Activated T-cell treated with anti-CD3 and anti-CD28 coated beads, Interleukin-2, amount 50 U/mL, for 72 hours (primary cell): ENCODE results near the gene DCN. TPM values are rescaled to one million over a fixed set of nuclear protein-coding genes. Genes with fewer than 3 reads are reported as not detected.
"Not testable (repeated sequence)": the region's sequence is repeated elsewhere in the genome, so short reads cannot be mapped to it uniquely, and the experiment has no call there.

Experiments used
- ATAC-seq, 2 donors: fragments of 150-1000 bp; cut with Tn5 transposase; replicated peaks in 1 of 2; 2 replicates each; pipeline ENCODE4 v1.10.0; 2021; ENCODE audit warnings: moderate library complexity in 2 of 2, mild to moderate bottlenecking in 1 of 2
- DNase-seq, 2 donors: peaks; one replicate each; pipeline ENCODE4 v3.0.0; 2021 to 2022; ENCODE audit warnings: mixed read lengths in 1 of 2
- H3K27ac Mint-ChIP-seq: one replicate; pipeline ENCODE4 v1.8.0; 2022; ENCODE audit warnings: mild to moderate bottlenecking, moderate library complexity, mixed read lengths
- H3K27me3 Mint-ChIP-seq: one replicate; pipeline ENCODE4 v1.8.0; 2022; ENCODE audit warnings: low read depth, mixed read lengths
- H3K36me3 Mint-ChIP-seq, 2 donors: one replicate each; pipeline ENCODE4 v1.8.0; 2022; ENCODE audit warnings: mixed read lengths in 2 of 2, mild to moderate bottlenecking in 1 of 2; ENCODE audit not compliant: insufficient read depth in 2 of 2
- H3K4me1 Mint-ChIP-seq: one replicate; pipeline ENCODE4 v1.8.0; 2022; ENCODE audit warnings: low read depth, mixed read lengths
- H3K4me3 Mint-ChIP-seq, 2 donors: one replicate each; pipeline ENCODE4 v1.8.0; 2022; ENCODE audit warnings: mild to moderate bottlenecking in 2 of 2, mixed read lengths in 2 of 2, moderate library complexity in 2 of 2
- H3K9me3 Mint-ChIP-seq, 2 donors: one replicate each; pipeline ENCODE4 v1.8.0; 2022; ENCODE audit warnings: mixed read lengths in 2 of 2
- total RNA-seq, 2 donors: library from RNA; stranded (reverse); gene quantifications; one replicate each; pipeline ENCODE4 v1.2.3, GENCODE V29; 2022

Gene DCN
- total RNA-seq, 2 donors from 2014 or later, result not detected

DNA sequence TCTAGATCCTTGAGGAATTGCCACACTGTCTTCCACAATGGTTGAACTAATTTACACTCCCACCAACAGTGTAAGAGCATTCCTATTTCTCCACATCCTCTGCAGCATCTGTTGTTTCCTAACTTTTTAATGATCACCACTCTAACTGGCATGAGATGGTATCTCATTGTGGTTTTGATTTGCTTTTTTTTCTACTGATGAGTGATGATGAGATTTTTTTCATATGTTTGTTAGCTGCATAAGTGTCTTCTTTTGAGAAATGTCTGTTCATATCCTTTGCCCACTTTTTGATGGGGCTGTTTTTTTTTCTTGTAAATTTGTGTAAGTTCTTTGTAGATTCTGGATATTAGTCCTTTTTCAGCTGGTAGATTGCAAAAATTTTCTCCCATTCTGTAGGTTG is 24.7 kb upstream of the DCN start:
- not testable (repeated sequence) for H3K27me3 Mint-ChIP-seq, ATAC-seq, H3K9me3 Mint-ChIP-seq, H3K36me3 Mint-ChIP-seq, H3K27ac Mint-ChIP-seq, H3K4me1 Mint-ChIP-seq, H3K4me3 Mint-ChIP-seq, DNase-seq

DNA sequence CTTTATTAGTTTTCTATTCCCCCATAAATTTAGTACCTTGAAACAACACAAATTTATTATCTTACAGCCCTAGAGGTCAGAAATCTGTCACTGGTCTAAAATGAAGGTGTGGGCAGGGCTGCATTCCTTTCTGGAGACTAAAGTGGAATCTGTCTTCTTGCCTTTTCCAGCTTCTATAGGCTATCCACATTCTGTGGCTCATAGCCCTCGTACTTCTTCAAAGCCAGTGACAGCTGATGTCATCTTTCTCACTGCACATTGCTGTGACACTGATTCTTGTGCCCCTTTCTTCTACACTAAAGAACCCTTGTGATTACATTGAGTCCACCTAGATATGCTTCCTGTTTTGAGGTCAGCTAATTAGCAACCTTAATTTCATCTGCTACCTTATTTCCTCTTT is 23.2 kb upstream of the DCN start:
- DNase-seq, result no peak
- H3K4me1 Mint-ChIP-seq, result no peaks in the 10 kb centered on the region
- ATAC-seq, result no peak
- H3K9me3 Mint-ChIP-seq, result peaks cover 0 to 2% of the 10 kb centered on the region in 2 donors
- H3K27ac Mint-ChIP-seq, result no peak overlapping the region
- H3K36me3 Mint-ChIP-seq, result no peaks in the 10 kb centered on the region
- no peak overlapping the region for H3K4me3 Mint-ChIP-seq
- H3K27me3 Mint-ChIP-seq, result no peaks in the 10 kb centered on the region

DNA sequence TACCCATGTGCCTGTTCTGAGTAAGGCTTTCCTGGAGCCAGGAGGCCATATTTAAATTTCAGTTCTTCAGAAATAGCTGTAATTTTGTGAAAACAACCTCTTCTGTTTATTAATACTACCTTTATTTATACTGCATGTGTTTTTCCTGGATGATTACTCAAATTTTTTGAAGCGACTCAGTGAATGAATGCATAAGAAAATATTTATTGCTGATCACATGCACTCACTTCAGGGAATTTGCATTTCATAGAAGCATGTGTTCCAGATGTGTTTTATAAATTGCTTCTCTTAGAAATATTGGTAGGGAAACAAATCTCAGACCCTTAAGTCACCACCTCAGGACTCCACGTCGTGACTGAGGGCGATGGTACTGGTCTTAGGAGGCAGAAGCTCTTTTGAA is 21.8 kb upstream of the DCN start:
- Mint-ChIP-seq H3K27me3 (no peaks in the 10 kb centered on the region), H3K9me3 (peaks cover 0 to 2% of the 10 kb centered on the region in 2 donors), H3K4me3 (no peak overlapping the region), H3K4me1 (no peaks in the 10 kb centered on the region), H3K27ac (no peak overlapping the region), H3K36me3 (no peaks in the 10 kb centered on the region)
- no peak for ATAC-seq
- DNase-seq, result no peak

DNA sequence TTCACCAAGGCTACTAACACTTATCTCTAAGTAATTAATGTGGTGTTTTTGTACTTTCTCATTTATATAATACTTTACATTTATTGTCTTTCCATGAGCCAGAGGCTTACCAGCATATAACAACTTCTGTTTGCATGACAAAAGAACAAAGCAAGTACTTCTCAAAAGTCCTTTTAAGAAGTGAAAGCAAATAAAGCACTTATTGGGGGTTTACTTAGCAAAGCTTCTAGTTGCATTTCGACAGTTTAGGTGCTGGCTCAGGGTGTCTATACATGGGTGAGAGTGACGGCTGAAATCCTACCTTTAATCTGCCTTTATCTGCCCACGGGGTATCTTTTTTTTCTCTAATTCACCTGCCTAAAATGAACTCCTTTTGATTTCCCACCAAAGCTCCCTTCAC is 21.0 kb upstream of the DCN start:
- H3K9me3 Mint-ChIP-seq, result peaks cover 0 to 4% of the 10 kb centered on the region in 2 donors
- DNase-seq (no peak), ATAC-seq (no peak)
- no peaks in the 10 kb centered on the region for H3K36me3 Mint-ChIP-seq
- H3K27me3 Mint-ChIP-seq, result no peaks in the 10 kb centered on the region
- H3K27ac Mint-ChIP-seq, result no peak overlapping the region
- no peaks in the 10 kb centered on the region for H3K4me1 Mint-ChIP-seq
- H3K4me3 Mint-ChIP-seq, result no peak overlapping the region

DNA sequence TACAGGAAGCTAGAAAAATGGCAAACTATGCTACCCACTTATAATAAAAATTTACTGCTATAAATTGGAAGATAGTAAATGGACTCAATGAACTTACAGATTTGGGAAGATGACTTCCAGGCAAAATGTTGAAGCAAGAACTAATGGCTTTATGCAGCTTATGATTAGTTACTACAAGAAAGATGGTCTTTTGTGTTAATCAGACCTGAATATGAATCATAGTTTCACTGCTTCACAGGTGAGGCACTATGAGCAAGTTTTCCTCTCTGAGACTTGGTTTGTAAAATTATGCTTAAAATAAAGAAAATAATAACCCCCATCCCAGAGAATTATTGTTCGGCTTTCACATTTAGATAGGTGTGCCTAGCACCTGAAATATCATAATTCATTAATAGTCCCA is 19.8 kb upstream of the DCN start:
- Mint-ChIP-seq H3K4me1 (no peaks in the 10 kb centered on the region), H3K4me3 (no peak overlapping the region), H3K9me3 (peaks cover 1 to 4% of the 10 kb centered on the region in 2 donors), H3K27me3 (no peaks in the 10 kb centered on the region), H3K36me3 (no peaks in the 10 kb centered on the region), H3K27ac (no peak overlapping the region)
- DNase-seq (no peak), ATAC-seq (no peak)

DNA sequence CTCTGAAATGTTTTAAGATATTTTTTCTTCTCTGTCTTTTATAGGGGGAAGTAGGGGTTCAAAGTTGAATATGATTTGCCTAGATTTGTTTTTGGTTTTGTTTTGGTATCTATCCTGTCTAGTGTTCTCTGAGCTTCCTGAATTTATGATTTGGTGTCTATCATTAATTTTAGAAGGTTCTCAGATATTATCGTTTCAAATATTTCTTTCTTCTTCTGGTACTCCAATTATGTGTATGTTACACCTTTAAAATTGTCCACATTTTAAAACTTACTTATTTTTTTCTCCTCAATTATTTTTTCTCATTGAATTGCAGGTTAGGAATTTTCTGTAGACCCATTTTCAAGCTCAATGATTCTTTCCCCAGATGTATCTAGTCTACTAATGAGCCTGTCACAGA is 13.8 kb upstream of the DCN start:
- ATAC-seq (no peak), DNase-seq (no peak)
- Mint-ChIP-seq H3K4me1 (no peaks in the 10 kb centered on the region), H3K27ac (no peak overlapping the region), H3K27me3 (no peaks in the 10 kb centered on the region), H3K9me3 (peaks cover 1 to 6% of the 10 kb centered on the region in 2 donors), H3K36me3 (no peaks in the 10 kb centered on the region), H3K4me3 (no peak overlapping the region)

DNA sequence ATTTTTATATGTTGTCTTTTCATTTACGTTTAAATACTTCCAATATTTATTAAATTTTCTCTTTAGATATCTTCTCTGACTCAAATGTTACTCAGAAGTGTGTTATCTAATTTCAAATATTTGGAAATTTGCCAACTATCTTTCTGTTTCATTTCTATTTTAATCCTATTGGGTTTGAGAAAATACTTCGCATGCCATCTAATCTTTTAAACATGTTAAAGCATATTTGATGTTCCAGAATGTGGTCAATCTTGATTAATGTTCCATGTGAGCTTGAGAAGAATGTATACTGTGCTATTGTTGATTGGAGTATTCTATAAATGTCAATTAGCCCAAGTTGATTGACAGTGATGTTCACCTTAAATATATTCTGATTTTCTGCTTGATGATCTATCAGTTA is 11.9 kb upstream of the DCN start:
- ATAC-seq, result no peak
- Mint-ChIP-seq H3K36me3 (no peaks in the 10 kb centered on the region), H3K9me3 (peaks cover 1 to 6% of the 10 kb centered on the region in 2 donors), H3K27me3 (no peaks in the 10 kb centered on the region), H3K4me3 (no peak overlapping the region), H3K4me1 (no peaks in the 10 kb centered on the region), H3K27ac (no peak overlapping the region)
- DNase-seq, result no peak

DNA sequence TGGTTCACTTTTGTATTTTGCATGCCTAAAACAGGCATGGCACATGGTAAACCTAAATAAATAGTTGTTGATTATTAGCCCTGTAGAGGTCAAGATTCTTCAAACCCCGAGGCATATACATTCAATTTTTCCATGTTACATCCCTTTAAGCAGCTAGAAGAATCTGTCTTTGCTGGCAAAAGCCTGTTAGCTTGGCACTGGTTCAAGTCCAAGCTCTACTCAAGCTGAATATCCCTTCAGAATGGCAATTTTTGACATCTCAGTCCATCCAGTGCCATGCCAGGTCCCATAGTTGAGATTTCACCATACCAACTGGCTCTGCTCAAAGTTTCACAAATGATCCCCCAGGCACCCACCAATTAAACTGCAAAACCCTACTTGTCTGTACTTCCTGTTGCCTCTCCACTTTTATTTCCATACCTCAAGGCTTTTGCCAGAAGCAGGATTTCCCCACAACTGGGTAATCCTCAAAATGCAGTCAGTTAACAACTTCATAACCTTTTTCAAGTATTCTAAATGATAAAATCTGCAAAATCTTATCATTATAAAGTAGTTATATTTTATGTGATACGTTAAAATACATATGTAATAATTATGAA is 9.0 kb upstream of the DCN start:
- Mint-ChIP-seq H3K4me1 (no peaks in the 10 kb centered on the region), H3K36me3 (no peaks in the 10 kb centered on the region), H3K4me3 (no peak overlapping the region), H3K9me3 (no peaks in the 10 kb centered on the region), H3K27ac (no peak overlapping the region), H3K27me3 (no peaks in the 10 kb centered on the region)
- ATAC-seq (no peak), DNase-seq (no peak)

DNA sequence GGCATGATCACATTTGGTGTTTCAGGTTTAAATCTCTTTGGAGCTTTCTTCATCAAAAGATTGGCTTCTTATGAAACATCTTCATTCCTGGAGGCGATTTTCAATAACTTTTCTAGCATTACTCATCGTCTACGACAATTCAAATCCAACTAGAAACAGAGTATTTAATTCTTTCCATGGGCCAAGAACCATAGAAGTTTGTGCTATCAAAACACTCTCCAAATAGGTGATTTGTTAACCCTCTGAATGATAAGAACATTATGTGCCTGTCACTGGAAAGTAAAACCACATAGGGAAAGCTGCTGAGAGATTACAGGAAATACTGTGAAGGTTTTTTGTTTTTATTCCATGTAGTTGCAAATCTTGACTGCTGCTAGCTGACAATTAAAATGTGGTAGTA is 6.9 kb upstream of the DCN start:
- no peak for ATAC-seq
- no peaks in the 10 kb centered on the region for H3K9me3 Mint-ChIP-seq
- no peaks in the 10 kb centered on the region for H3K4me1 Mint-ChIP-seq
- H3K36me3 Mint-ChIP-seq, result no peaks in the 10 kb centered on the region
- no peak for DNase-seq
- no peak overlapping the region for H3K27ac Mint-ChIP-seq
- H3K27me3 Mint-ChIP-seq, result no peaks in the 10 kb centered on the region
- H3K4me3 Mint-ChIP-seq, result no peak overlapping the region

DNA sequence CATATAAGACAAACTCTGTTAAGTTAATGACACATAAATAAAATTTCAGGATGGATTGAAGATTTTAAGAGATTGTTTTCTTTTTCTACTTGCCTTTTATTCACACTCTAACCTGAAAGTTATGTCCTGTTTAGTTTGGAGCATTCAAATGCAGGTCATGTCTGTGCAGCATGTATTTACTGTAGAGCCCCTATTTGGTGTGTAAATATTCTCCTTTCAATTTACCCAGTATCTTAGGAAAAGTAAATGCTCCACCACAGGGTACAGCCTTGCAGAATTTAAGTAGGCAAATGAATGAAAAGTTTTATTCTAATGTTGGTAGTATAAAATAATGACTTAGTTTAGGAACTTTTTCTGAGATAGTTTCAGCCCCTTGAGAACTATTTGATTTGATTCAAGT is 6.2 kb upstream of the DCN start:
- H3K27ac Mint-ChIP-seq, result no peak overlapping the region
- no peak overlapping the region for H3K4me3 Mint-ChIP-seq
- no peak for DNase-seq
- H3K27me3 Mint-ChIP-seq, result no peaks in the 10 kb centered on the region
- H3K4me1 Mint-ChIP-seq, result no peaks in the 10 kb centered on the region
- no peak for ATAC-seq
- no peaks in the 10 kb centered on the region for H3K36me3 Mint-ChIP-seq
- no peaks in the 10 kb centered on the region for H3K9me3 Mint-ChIP-seq

DNA sequence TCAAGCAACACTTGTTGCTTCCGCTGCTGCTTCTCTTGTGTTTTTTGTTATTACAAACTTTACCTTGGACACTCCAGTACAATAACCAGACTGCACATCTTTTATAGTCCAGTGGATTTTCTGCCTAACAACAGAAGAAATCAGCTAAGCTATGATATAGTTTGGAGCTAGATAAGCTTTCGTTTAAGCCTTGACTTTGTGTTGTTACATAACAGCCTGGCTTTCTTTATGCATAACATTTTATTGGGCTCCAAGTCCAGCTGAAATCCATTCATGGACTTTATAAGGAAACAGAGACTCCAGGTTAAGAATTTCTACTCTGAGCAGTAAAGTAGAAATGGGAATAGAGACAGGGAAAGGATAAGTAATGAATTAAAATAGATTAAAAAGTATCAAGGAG is 3.5 kb upstream of the DCN start:
- Mint-ChIP-seq H3K9me3 (no peaks in the 10 kb centered on the region), H3K27ac (no peak overlapping the region), H3K4me3 (no peak overlapping the region), H3K36me3 (no peaks in the 10 kb centered on the region), H3K27me3 (no peaks in the 10 kb centered on the region), H3K4me1 (no peaks in the 10 kb centered on the region)
- ATAC-seq (no peak), DNase-seq (no peak)

DNA sequence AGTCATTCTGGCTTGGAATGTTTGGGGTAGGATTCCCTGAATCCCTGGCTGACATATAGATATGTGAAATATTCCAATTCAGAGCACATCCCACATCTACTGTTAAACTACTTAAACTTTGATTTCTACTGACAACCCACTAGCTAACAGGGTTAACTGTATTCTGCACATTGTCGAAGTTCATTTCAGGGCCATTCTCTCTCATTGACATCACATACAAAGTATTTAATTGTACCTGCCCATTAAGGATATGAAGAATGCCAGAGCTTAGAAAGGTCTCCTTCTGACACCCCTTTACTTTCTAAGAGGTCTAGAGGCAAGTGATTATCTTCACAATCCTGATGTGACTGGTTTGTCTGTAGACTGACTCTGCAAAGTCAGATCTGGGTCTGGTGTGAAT is 2.8 kb upstream of the DCN start:
- Mint-ChIP-seq H3K4me3 (no peak overlapping the region), H3K36me3 (no peaks in the 10 kb centered on the region), H3K4me1 (no peaks in the 10 kb centered on the region), H3K27ac (no peak overlapping the region), H3K27me3 (no peaks in the 10 kb centered on the region), H3K9me3 (no peaks in the 10 kb centered on the region)
- ATAC-seq, result no peak
- no peak for DNase-seq

DNA sequence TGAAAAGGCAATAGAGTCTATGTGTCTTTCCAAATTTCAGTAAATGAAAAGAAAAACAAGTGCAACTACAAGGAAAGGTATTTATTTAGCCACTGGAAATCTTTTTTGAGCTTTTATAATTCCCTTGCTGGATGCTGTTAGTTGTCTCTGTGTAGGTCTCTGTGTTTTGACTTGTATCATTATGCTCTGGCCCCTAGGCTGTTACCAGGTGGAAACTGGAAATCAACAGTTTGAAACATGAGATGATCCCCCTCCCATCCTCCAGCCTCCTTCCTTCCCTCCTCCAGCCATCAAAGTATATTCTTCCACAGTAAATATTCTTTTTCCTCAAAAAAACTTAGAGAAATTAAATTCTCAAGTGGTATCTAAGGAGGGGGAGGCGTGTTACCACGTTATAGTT is 934 bp upstream of the DCN start:
- DNase-seq (no peak), ATAC-seq (no peak)
- no peaks in the 10 kb centered on the region for H3K4me1 Mint-ChIP-seq
- no peak overlapping the region for H3K27ac Mint-ChIP-seq
- H3K4me3 Mint-ChIP-seq, result no peak overlapping the region
- H3K36me3 Mint-ChIP-seq, result no peaks in the 10 kb centered on the region
- no peaks in the 10 kb centered on the region for H3K27me3 Mint-ChIP-seq
- H3K9me3 Mint-ChIP-seq, result no peaks in the 10 kb centered on the region

DNA sequence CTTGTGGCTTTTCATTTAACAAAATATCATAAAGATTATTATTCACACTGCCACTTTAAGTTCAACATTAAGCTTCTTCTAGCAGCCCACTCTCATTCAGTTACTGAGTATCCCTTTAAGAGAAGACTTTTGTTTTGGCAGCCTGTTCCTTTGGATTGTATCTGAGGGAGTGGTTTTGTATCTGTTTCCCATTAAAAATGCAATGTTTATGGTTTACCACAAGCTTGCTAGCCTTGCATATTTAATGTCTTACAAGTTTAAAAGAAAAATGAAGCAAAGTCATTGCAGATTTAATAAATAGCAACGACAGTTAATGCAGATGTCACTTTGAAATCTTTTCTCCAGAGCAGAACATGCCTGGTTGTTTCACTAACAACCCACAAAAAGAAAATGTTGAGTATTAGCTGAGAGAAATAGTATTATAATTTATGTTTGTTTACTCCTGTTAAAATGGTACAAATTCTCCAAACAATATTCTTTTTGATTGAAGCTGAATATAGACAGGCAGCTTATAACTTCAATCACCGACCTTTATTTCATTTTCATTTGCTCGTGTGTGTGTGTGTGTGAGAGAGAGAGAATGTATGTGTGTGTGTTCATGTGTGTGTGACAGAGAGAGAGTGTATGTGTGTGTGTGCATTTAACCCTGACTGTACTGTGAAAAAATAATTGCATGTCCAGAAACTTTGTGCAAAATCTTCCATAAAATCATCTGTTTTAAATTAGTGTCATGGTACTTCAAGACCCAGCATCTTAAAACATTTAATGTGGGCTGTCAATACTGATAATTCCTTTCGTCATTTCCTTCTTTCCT is 1.8 kb downstream of the DCN start:
- H3K4me1 Mint-ChIP-seq, result no peaks in the 10 kb centered on the region
- no peaks in the 10 kb centered on the region for H3K9me3 Mint-ChIP-seq
- no peaks in the 10 kb centered on the region for H3K36me3 Mint-ChIP-seq
- ATAC-seq (no peak), DNase-seq (no peak)
- no peak overlapping the region for H3K4me3 Mint-ChIP-seq
- H3K27me3 Mint-ChIP-seq, result no peaks in the 10 kb centered on the region
- no peak overlapping the region for H3K27ac Mint-ChIP-seq
